ENCODE results near the gene KSR1. TPM values are rescaled to one million over a fixed set of nuclear protein-coding genes. Genes with fewer than 3 reads are reported as not detected.
"Not testable (repeated sequence)": the region's sequence is repeated elsewhere in the genome, so short reads cannot be mapped to it uniquely, and the experiment has no call there.

KSR1 gene
- total and polyA plus RNA-seq, 12 donors, result 16.0 to 50.4 (median 38.5) TPM

- H3K4me3 ChIP-seq, result no peak overlapping the region
- 80 to 94% (median 89%) methylated on average over 4 to 9 of the region's 9 CpGs for WGBS, 4 donors
- no peaks in the 10 kb centered on the region for H3K36me3 ChIP-seq (replicated peaks in 1 of 2)
- no peaks in the 10 kb centered on the region for H3K4me1 ChIP-seq (replicated peaks in 1 of 2)
- intact Hi-C loops (cut with DNase I), result no loop called here
- no peak for TF ChIP-seq CTCF (IDR thresholded peaks at IDR 0.05)
- no peak for TF ChIP-seq POLR2A (IDR thresholded peaks at IDR 0.05)
- H3K27me3 ChIP-seq, result no peaks in the 10 kb centered on the region
- H3K27ac ChIP-seq, result no peak overlapping the region
- H3K9me3 ChIP-seq (replicated peaks in 1 of 3), result no peaks in the 10 kb centered on the region
- DNase-seq, result no peak
Observed at GRCh38 chr17:27420211-27420950, 35.9 kb upstream of the KSR1 start.

- TF ChIP-seq CTCF (IDR thresholded peaks at IDR 0.05), result no peak
- TF ChIP-seq POLR2A (IDR thresholded peaks at IDR 0.05), result no peak
- Histone ChIP-seq H3K4me1 (replicated peaks in 1 of 2) (no peaks in the 10 kb centered on the region), H3K36me3 (replicated peaks in 1 of 2) (no peaks in the 10 kb centered on the region), H3K9me3 (replicated peaks in 1 of 3) (no peaks in the 10 kb centered on the region), H3K4me3 (no peak overlapping the region), H3K27me3 (no peaks in the 10 kb centered on the region), H3K27ac (no peak overlapping the region)
- no peak for DNase-seq
- 93 to 97% (median 94%) methylated on average over 8 to 10 of the region's 10 CpGs for WGBS, 4 donors
- intact Hi-C loops (cut with DNase I), result no loop called here
Observed at GRCh38 chr17:27421111-27421510, 35.1 kb upstream of the KSR1 start.

- H3K4me3 ChIP-seq; H3K36me3 ChIP-seq (replicated peaks in 1 of 2); H3K27me3 ChIP-seq; DNase-seq; intact Hi-C loops (cut with DNase I); H3K9me3 ChIP-seq (replicated peaks in 1 of 3); H3K4me1 ChIP-seq (replicated peaks in 1 of 2); H3K27ac ChIP-seq: not testable (repeated sequence)
- WGBS, 4 donors, result 90 to 97% (median 95%) methylated on average over 6 of the region's 6 CpGs
Observed at GRCh38 chr17:27421626-27422025, 34.6 kb upstream of the KSR1 start.

GRCh38 chr17:27422601-27423000, 33.6 kb upstream of the KSR1 start:
- no peak for TF ChIP-seq CTCF (IDR thresholded peaks at IDR 0.05)
- no peak for TF ChIP-seq POLR2A (IDR thresholded peaks at IDR 0.05)
- H3K4me1 ChIP-seq (replicated peaks in 1 of 2), result no peaks in the 10 kb centered on the region
- intact Hi-C loops (cut with DNase I), result no loop called here
- 90 to 100% (median 96%) methylated on average over 2 to 7 of the region's 7 CpGs for WGBS, 4 donors
- no peak for DNase-seq
- H3K9me3 ChIP-seq (replicated peaks in 1 of 3), result no peaks in the 10 kb centered on the region
- no peak overlapping the region for H3K4me3 ChIP-seq
- no peak overlapping the region for H3K27ac ChIP-seq
- H3K36me3 ChIP-seq (replicated peaks in 1 of 2), result no peaks in the 10 kb centered on the region
- no peaks in the 10 kb centered on the region for H3K27me3 ChIP-seq

GRCh38 chr17:27423651-27424050, 32.6 kb upstream of the KSR1 start:
- TF ChIP-seq CTCF (IDR thresholded peaks at IDR 0.05) (no peak), POLR2A (IDR thresholded peaks at IDR 0.05) (no peak)
- Histone ChIP-seq H3K36me3 (replicated peaks in 1 of 2) (no peaks in the 10 kb centered on the region), H3K27ac (no peak overlapping the region), H3K4me3 (no peak overlapping the region), H3K27me3 (no peaks in the 10 kb centered on the region), H3K4me1 (replicated peaks in 1 of 2) (no peaks in the 10 kb centered on the region), H3K9me3 (replicated peaks in 1 of 3) (no peaks in the 10 kb centered on the region)
- intact Hi-C loops (cut with DNase I), result no loop called here
- no peak for DNase-seq
- WGBS, 4 donors, result 84 to 95% (median 87%) methylated on average over 3 of the region's 3 CpGs
